ENCODE results near the gene LILRB2. TPM values are rescaled to one million over a fixed set of nuclear protein-coding genes. Genes with fewer than 3 reads are reported as not detected.
A peak's percentile ranks its signal among the peaks of the same experiment; 100 is the strongest.
"Not testable (repeated sequence)": the region's sequence is repeated elsewhere in the genome, so short reads cannot be mapped to it uniquely, and the experiment has no call there.

Gene LILRB2
- total RNA-seq, 2 donors from 2014 or later, result 7.3 to 12.9 TPM

DNA sequence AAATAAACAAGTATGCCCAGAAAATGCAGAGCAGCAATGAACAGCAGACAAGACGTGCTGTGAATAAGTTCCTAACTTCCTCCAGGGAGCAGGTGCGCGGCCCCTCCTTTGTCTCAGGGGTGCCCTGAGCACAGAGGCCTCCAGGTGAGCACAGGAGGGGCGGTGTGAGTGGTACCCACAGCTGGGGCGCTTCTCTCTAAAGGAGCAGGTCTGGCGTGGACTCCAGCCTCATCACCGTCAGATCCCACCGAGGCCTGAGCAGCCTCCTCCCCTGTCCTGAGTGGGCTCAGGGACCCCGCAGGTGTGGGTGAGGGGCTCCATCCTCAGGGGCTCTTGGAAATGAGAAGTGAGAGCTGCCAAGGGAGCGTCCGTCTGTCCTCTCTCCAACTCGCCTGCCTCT lies 28.9 kb upstream of the LILRB2 start:
- peak; percentile 69 for DNase-seq (ENCODE audit: low spot score)
- intact Hi-C loops (cut with DNase I), result no loop called here

- intact Hi-C loops (cut with DNase I), result no loop called here
Measured at GRCh38 chr19:54307389-54308020, 26.6 kb upstream of the LILRB2 start.

DNA sequence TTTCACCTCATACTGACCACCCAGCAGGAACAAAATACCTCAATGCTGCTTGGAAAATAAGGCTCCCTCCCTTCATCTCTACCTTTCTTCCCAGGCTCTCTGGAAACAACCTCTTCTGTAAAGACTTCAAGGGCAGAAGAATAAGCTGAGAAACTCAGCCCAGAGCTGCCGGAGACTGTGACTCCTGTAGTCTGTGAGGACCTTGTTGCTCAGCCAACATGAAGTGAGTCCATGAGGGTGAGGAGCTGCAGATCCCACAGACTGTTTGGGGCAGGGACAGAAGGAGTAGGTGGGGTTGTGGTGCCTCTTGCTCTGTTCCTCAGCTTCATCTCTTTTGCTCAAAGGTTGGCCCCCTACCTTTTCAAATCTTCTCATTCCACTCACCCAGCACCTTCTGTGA lies 24.2 kb upstream of the LILRB2 start:
- DNase-seq (ENCODE audit: low spot score), result peak; percentile 36

More at GRCh38 chr19:54307389-54308020, 26.6 kb upstream of the LILRB2 start:
- DNase-seq (ENCODE audit: low spot score), result peak; percentile 42

DNA sequence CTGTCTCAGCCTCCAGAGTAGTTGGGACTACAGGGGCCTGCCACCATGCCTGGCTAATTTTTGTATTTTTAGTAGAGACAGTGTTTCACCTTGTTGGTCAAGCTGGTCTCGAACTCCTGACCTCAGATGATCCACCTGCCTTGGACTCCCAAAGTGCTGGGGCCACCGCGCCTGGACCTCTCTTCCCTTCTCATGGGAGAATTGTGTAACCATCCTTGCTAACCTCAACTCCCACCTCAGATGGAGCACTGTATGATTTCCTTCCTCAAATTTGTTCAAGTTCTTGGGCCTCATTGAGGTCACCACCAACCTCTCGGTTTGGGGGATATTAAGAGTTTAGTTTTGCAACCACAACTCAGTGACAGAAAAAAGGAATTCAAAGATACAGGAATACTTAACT lies 21.3 kb upstream of the LILRB2 start:
- DNase-seq (ENCODE audit: low spot score), result peak; percentile 81
- intact Hi-C loops (cut with DNase I), result no loop called here

More for the DNA sequence above, 24.2 kb upstream of the LILRB2 start:
- intact Hi-C loops (cut with DNase I), result no loop called here

DNA sequence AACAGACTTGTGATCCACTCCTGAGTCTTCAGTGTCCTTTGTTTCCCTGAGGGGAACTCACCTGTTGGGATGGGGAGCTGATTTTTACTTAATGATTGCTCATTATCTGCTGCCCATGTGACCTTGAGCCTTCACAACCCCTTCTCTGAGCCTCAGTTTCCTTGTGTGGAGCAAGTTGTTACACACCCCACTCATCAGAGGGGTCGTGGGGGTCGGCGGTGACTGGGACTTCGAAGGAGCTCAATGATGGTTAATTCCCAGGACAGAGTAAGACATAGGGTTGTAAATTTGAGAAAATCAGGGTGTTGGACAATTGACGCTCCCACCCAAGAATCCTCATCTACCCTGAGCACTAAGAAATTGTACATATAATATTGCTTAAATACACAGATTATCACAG lies 18.6 kb upstream of the LILRB2 start:
- intact Hi-C loops (cut with DNase I), result loop anchor here in 1 of 2 donors (5.0 to 10.0 kb wide), 2 partner anchors 477 to 1175 kb away; partner anchors contain the start of genes NLRP12 and ZNF628
- DNase-seq (ENCODE audit: low spot score), result peak; percentile 9

- intact Hi-C loops (cut with DNase I), result loop anchor here in 1 of 2 donors (5.0 to 10.0 kb wide), 2 partner anchors 477 to 1176 kb away; partner anchors contain the start of genes NLRP12 and ZNF628
- DNase-seq (ENCODE audit: low spot score), result peak; percentile 64
Measured at GRCh38 chr19:54299126-54299498, 18.2 kb upstream of the LILRB2 start.

- intact Hi-C loops (cut with DNase I), result loop anchor here in 1 of 2 donors (5.0 to 10.0 kb wide), 2 partner anchors 476 to 1176 kb away; partner anchors contain the start of genes NLRP12 and ZNF628
- DNase-seq (ENCODE audit: low spot score), result peak; percentile 36
Measured at GRCh38 chr19:54298357-54299125, 17.6 kb upstream of the LILRB2 start.

DNA sequence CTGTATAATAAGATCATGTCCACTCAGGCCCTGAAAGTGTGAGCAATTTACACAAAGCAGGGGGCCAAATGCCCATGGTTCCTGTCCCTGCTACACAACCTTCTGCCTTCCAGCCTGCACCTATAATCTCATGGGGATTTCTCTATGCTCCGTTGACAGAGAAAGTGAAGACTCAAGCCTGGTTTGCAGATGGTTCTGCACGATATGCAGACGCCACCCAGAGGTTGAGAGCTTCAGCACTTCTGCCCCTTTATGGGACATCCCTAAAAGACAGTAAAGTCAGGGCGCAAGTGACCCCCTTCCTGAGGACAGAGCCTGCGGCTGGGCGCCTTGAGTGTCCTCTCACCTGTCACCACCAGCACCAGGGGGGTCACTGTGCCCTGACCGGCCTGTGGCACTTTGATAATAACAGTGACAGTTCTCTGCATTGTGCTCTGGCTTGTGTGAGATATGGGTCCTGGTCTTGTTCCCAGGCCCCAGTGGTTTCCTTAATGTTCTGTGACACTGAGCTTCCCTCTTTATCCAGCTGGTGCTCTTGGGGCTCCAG lies 16.9 kb upstream of the LILRB2 start:
- intact Hi-C loops (cut with DNase I), result loop anchor here in 1 of 2 donors (5.0 to 10.0 kb wide), 2 partner anchors 476 to 1177 kb away; partner anchors contain the start of genes NLRP12 and ZNF628
- no peak for DNase-seq (ENCODE audit: low spot score)

GRCh38 chr19:54294539-54294938 lies 13.6 kb upstream of the LILRB2 start:
- intact Hi-C loops (cut with DNase I), result loop anchor here in 1 of 2 donors (10.0 kb wide), 1 partner anchor 1180 kb away; the partner anchor contains the start of gene ZNF628
- peak; percentile 75 for DNase-seq (ENCODE audit: low spot score)

GRCh38 chr19:54289160-54289559 lies 8.2 kb upstream of the LILRB2 start:
- intact Hi-C loops (cut with DNase I), result not testable (repeated sequence)

DNA sequence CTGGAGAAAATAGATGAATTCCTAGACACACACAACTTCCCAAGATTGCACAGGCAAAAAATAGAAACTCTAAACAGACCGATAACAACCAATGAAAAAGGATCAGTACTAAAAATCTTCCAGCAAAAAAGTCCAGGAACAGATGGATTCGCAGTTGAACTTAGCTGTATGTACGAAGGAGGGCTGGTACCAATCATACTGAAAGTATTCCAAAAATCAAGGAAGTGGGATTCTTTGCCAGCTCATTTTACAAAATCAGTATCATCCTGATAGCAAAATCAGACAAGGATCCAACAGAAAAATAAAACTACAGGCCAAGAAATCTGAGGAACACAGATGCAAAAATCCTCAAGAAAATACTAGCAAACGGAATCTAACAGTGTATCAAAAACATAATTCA lies 6.5 kb upstream of the LILRB2 start:
- no peak for DNase-seq (ENCODE audit: low spot score)
- intact Hi-C loops (cut with DNase I), result no loop called here

More at GRCh38 chr19:54289160-54289559, 8.2 kb upstream of the LILRB2 start:
- DNase-seq (ENCODE audit: low spot score), result not testable (repeated sequence)

DNA sequence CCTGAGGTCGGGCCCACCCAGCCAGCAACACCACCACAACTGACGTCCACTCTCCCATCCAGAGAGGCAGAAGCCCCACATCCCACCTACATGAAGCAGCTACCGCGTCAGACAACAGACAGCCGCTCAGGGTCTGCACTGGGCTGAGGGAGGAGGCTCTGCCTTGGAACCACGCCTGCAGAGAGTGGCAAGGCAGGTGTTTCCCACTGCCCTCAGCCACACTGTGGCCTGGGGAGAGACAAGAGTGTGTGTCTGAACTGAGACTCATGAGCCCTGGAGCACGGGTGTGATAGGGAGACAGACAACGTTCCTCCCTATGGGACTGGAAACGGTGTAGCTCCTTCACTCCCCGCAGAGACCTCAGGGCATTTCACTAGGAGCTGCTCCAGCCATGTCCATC lies 5.4 kb upstream of the LILRB2 start:
- intact Hi-C loops (cut with DNase I); DNase-seq (ENCODE audit: low spot score): not testable (repeated sequence)

DNA sequence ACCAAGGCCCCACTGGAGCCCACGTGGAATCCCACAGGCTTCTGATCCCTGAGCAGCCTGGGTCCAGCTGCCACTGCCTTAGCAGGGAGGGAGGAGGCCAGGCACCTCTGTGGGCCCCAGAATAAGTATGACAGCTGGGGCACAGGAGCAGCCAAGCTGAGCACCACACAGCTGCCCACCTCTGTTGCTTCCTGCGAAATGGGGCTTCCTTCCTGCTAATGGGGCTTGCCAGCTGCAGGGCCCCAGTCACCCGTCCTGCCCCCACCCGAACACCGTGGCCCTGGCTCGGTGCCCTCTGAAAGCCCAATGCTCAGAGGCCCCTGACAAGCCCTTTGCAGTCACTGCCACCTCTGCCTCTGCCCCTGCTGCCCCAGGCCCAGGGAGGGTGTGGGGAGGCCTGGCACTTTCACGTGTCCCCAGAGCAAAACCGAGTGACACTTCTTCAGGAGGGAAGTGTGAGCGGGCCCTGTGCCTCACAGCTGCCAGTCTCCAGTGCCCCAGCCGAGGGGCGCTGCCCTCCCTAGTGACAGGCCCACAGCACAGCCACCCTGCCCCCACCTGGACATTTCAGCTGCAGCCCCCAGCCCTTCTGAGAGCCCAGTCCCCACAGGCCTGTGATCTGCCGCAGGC lies 4.6 kb upstream of the LILRB2 start:
- DNase-seq (ENCODE audit: low spot score); intact Hi-C loops (cut with DNase I): not testable (repeated sequence)

GRCh38 chr19:54282686-54283470 lies 2.0 kb upstream of the LILRB2 start:
- DNase-seq (ENCODE audit: low spot score), result no peak
- intact Hi-C loops (cut with DNase I), result no loop called here

GRCh38 chr19:54281729-54282075 lies 792 bp upstream of the LILRB2 start:
- intact Hi-C loops (cut with DNase I); DNase-seq (ENCODE audit: low spot score): not testable (repeated sequence)

- intact Hi-C loops (cut with DNase I); DNase-seq (ENCODE audit: low spot score): not testable (repeated sequence)
Measured at GRCh38 chr19:54280441-54280840, 469 bp downstream of the LILRB2 start.

DNA sequence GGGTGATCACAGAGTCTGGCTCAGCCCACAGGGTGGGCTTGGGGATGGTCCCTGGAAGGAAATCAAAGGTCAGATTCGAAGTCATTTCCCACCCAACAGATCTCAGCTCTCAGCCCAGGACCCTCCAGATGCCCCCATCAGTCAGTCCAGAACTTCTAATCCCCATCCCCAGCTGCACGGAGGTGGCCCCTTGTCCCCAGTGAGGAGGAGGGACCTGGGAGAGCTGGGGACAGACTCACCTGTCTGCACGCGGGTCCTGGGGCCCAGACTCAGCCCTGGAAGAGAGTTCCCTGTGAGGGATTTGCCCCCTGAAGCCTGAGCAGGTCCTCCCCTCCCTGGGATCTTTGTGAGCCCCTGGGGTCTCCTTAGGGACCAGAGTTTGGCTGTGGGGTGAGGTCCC lies 885 bp downstream of the LILRB2 start:
- DNase-seq (ENCODE audit: low spot score); intact Hi-C loops (cut with DNase I): not testable (repeated sequence)

- intact Hi-C loops (cut with DNase I), result no loop called here
- no peak for DNase-seq (ENCODE audit: low spot score)
Measured at GRCh38 chr19:54279406-54279962, 1.4 kb downstream of the LILRB2 start.

All from posterior vena cava (tissue), 2 donors.